ENCODE measurements around the gene ACTN1.

ACTN1 gene

DNA sequence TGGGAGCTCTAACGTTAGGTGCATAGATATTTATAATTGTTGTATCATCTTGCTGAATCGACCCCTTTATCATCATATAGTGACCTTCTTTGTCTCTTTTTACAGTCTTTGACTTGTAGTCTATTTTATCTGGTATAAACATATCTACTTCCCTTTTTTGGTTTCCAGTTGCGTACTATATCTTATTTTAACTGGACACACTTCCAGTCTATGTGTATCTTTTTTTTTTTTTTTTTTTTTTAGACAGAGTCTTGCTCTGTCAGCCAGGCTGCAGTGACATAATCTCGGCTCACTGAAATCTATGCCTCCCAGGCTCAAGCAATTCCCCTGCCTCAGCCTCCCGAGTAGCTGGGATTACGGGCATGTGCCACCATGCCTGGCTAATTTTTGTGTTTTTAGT, 144.3 kb downstream of the ACTN1 start:
- Histone ChIP-seq H3K27ac (ENCODE audit: low read depth, low read length) (no peak overlapping the region), H3K9ac (ENCODE audit: low read depth, low read length) (no peak overlapping the region), H3K4me3 (ENCODE audit: low read depth, low read length) (no peak overlapping the region), H3K9me3 (ENCODE audit: control insufficient read depth, insufficient read depth, low read length) (no peaks in the 10 kb centered on the region; the same call in 1 of the 2 replicates), H3K4me1 (ENCODE audit: control insufficient read depth, insufficient read depth, low read length) (no peaks in the 10 kb centered on the region), H3K36me3 (ENCODE audit: control insufficient read depth, insufficient read depth, low read length) (no peaks in the 10 kb centered on the region), H3K27me3 (ENCODE audit: control insufficient read depth, insufficient read depth, low read length) (no peaks in the 10 kb centered on the region)

DNA sequence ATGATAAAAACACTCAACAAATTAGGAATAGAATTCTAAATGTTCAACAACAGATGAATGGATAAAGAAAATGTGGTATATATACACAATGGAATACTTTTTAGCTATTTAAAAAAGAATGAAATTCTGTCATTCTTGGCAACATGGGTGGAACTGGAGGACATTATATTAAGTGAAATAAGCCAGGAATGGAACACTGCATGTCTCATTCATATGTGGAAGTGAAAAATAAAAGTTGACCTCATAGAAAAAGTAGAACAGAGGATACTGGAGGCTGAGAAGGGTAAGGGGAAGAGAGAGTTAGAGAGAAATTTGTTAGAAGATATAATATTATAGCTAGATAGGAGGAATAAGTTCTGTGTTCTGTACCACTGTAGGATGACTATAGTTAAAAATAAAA, 150.4 kb downstream of the ACTN1 start:
- Histone ChIP-seq H3K4me1 (ENCODE audit: control insufficient read depth, insufficient read depth, low read length) (no peaks in the 10 kb centered on the region; the same call in 1 of the 2 replicates), H3K27ac (ENCODE audit: low read depth, low read length) (no peak overlapping the region), H3K27me3 (ENCODE audit: control insufficient read depth, insufficient read depth, low read length) (no peaks in the 10 kb centered on the region), H3K4me3 (ENCODE audit: low read depth, low read length) (no peak overlapping the region), H3K9me3 (ENCODE audit: control insufficient read depth, insufficient read depth, low read length) (no peaks in the 10 kb centered on the region), H3K36me3 (ENCODE audit: control insufficient read depth, insufficient read depth, low read length) (no peaks in the 10 kb centered on the region), H3K9ac (ENCODE audit: low read depth, low read length) (no peak overlapping the region)

DNA sequence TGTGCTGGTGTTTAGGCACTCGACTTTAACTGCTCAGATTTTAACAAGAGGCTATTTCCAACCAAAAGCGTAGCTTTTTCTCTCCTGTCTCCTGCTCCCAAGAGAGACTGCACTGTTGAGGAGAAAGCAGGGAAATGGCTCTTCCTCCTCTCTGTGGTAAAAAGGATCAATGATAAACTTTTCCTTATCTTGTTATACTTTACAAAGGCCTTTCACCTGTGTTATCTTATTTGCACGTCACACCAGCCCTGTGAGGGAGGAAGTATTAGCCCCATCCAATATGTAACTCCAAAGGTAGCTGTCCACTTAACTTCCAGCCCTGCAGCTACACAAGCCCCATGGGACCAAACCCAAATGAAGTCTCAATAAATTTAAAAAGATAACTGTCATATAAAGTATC, 153.4 kb downstream of the ACTN1 start:
- no peaks in the 10 kb centered on the region for H3K36me3 ChIP-seq (ENCODE audit: control insufficient read depth, insufficient read depth, low read length)
- H3K4me3 ChIP-seq (ENCODE audit: low read depth, low read length): no peak overlapping the region
- no peaks in the 10 kb centered on the region for H3K27me3 ChIP-seq (ENCODE audit: control insufficient read depth, insufficient read depth, low read length)
- H3K27ac ChIP-seq (ENCODE audit: low read depth, low read length): no peak overlapping the region
- no peak overlapping the region for H3K9ac ChIP-seq (ENCODE audit: low read depth, low read length)
- H3K9me3 ChIP-seq (ENCODE audit: control insufficient read depth, insufficient read depth, low read length): no peaks in the 10 kb centered on the region
- H3K4me1 ChIP-seq (ENCODE audit: control insufficient read depth, insufficient read depth, low read length): no peaks in the 10 kb centered on the region; the same call in 1 of the 2 replicates

DNA sequence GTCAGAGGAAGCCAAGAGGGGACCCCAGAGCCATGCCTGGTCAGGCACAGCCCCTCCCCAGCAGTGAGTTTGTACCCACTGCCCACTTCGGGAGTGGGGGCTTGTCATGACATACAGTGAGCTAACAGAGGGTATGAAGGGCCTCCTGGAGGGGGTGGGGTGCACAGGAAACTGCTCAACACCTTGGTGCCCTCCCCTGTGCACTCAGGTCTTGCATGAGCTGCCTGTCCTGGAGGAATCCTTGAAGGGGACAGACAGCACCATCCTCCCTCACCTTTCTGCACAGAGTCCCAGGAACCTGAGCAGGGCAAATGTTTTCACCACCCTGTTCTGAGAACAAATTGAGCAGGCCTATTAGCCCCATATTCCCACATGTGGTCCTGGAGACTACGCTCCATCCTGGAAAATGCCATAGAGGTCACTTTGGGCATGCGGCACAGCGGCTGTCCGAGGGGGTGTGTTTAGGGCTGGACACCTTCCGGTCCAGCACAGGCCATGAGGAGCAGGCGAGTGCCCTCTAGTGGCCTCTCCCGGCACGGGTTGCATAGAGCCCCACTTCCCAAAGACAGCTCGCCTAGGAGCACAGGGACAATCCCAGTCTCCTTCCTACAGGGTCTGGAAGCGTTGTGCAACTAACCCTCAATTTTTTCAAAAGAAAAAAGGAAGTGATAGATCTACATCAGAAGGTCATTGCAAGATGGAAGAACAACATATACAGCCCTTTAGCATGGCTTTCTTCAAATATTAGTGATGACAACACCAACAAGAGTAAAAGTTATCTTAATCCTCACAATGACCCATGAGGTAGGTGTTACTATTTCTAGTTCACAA, 154.4 kb downstream of the ACTN1 start:
- peaks cover 3% of the 10 kb centered on the region for H3K4me1 ChIP-seq (ENCODE audit: control insufficient read depth, insufficient read depth, low read length)
- H3K27ac ChIP-seq (ENCODE audit: low read depth, low read length): no peak overlapping the region
- no peak overlapping the region for H3K4me3 ChIP-seq (ENCODE audit: low read depth, low read length)
- no peaks in the 10 kb centered on the region for H3K36me3 ChIP-seq (ENCODE audit: control insufficient read depth, insufficient read depth, low read length)
- no peaks in the 10 kb centered on the region for H3K27me3 ChIP-seq (ENCODE audit: control insufficient read depth, insufficient read depth, low read length)
- H3K9ac ChIP-seq (ENCODE audit: low read depth, low read length): no peak overlapping the region
- H3K9me3 ChIP-seq (ENCODE audit: control insufficient read depth, insufficient read depth, low read length): no peaks in the 10 kb centered on the region

DNA sequence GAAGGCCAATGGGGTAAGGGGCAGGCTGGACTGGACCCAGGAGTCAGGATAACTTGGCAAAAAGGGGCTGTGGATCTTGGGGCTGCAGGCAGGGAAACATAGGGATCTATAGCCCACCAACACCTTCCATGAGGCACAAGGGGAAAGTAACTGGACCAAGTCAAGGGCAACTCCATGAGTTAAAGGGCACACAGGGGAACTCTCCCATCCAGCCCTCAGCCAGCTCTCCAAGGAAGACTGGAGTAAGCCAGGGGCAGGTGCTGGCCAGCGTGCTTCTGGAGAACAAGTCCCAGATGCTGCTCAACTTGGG, 154.9 kb downstream of the ACTN1 start:
- H3K27ac ChIP-seq (ENCODE audit: low read depth, low read length): no peak overlapping the region
- H3K27me3 ChIP-seq (ENCODE audit: control insufficient read depth, insufficient read depth, low read length): no peaks in the 10 kb centered on the region
- no peak overlapping the region for H3K4me3 ChIP-seq (ENCODE audit: low read depth, low read length)
- H3K4me1 ChIP-seq (ENCODE audit: control insufficient read depth, insufficient read depth, low read length): peaks cover 9% of the 10 kb centered on the region
- no peak overlapping the region for H3K9ac ChIP-seq (ENCODE audit: low read depth, low read length)
- H3K36me3 ChIP-seq (ENCODE audit: control insufficient read depth, insufficient read depth, low read length): no peaks in the 10 kb centered on the region
- no peaks in the 10 kb centered on the region for H3K9me3 ChIP-seq (ENCODE audit: control insufficient read depth, insufficient read depth, low read length)

Data from HUES48 (cell line).